Measurements from ENCODE around the gene CCDC192. TPM values are rescaled to one million over a fixed set of nuclear protein-coding genes. Genes with fewer than 3 reads are reported as not detected.

Gene CCDC192
- total RNA-seq, 1 donor from 2014 or later: not detected

GRCh38 chr5:127959152-127959764, 256.1 kb downstream of the CCDC192 start:
- peak; percentile 67 for DNase-seq (ENCODE audit: low read depth)
- Histone ChIP-seq H3K4me3 (ENCODE audit: low read depth, low read length) (no peak overlapping the region), H3K27me3 (ENCODE audit: control insufficient read depth, insufficient read depth, low read length) (no peaks in the 10 kb centered on the region), H3K36me3 (ENCODE audit: control insufficient read depth, insufficient read depth, low read length) (no peaks in the 10 kb centered on the region)
- TF ChIP-seq CTCF (IDR thresholded peaks at IDR 0.05; ENCODE audit: insufficient read depth, low read length, poor library complexity, severe bottlenecking): no peak

GRCh38 chr5:127960270-127960691, 257.1 kb downstream of the CCDC192 start:
- TF ChIP-seq CTCF (IDR thresholded peaks at IDR 0.05; ENCODE audit: insufficient read depth, low read length, poor library complexity, severe bottlenecking): no peak
- Histone ChIP-seq H3K4me3 (ENCODE audit: low read depth, low read length) (no peak overlapping the region), H3K36me3 (ENCODE audit: control insufficient read depth, insufficient read depth, low read length) (no peaks in the 10 kb centered on the region), H3K27me3 (ENCODE audit: control insufficient read depth, insufficient read depth, low read length) (no peaks in the 10 kb centered on the region)
- DNase-seq (ENCODE audit: low read depth): no peak

- peaks cover 2% of the 10 kb centered on the region for H3K36me3 ChIP-seq (ENCODE audit: control insufficient read depth, insufficient read depth, low read length)
- no peak for TF ChIP-seq CTCF (IDR thresholded peaks at IDR 0.05; ENCODE audit: insufficient read depth, low read length, poor library complexity, severe bottlenecking)
- H3K27me3 ChIP-seq (ENCODE audit: control insufficient read depth, insufficient read depth, low read length): no peaks in the 10 kb centered on the region
- DNase-seq (ENCODE audit: low read depth): no peak
- no peak overlapping the region for H3K4me3 ChIP-seq (ENCODE audit: low read depth, low read length)
Observed at GRCh38 chr5:127961006-127961762, 258.0 kb downstream of the CCDC192 start.

- no peak overlapping the region for H3K4me3 ChIP-seq (ENCODE audit: low read depth, low read length)
- no peak for TF ChIP-seq CTCF (IDR thresholded peaks at IDR 0.05; ENCODE audit: insufficient read depth, low read length, poor library complexity, severe bottlenecking)
- no peaks in the 10 kb centered on the region for H3K27me3 ChIP-seq (ENCODE audit: control insufficient read depth, insufficient read depth, low read length)
- H3K36me3 ChIP-seq (ENCODE audit: control insufficient read depth, insufficient read depth, low read length): peaks cover 2% of the 10 kb centered on the region
- DNase-seq (ENCODE audit: low read depth): no peak
Observed at GRCh38 chr5:127961763-127962145, 258.6 kb downstream of the CCDC192 start.

GRCh38 chr5:127962491-127962890, 259.3 kb downstream of the CCDC192 start:
- H3K27me3 ChIP-seq (ENCODE audit: control insufficient read depth, insufficient read depth, low read length): no peaks in the 10 kb centered on the region
- DNase-seq (ENCODE audit: low read depth): no peak
- peaks cover 2% of the 10 kb centered on the region for H3K36me3 ChIP-seq (ENCODE audit: control insufficient read depth, insufficient read depth, low read length)
- TF ChIP-seq CTCF (IDR thresholded peaks at IDR 0.05; ENCODE audit: insufficient read depth, low read length, poor library complexity, severe bottlenecking): no peak
- no peak overlapping the region for H3K4me3 ChIP-seq (ENCODE audit: low read depth, low read length)

All from kidney epithelial cell (primary cell).